Cardiac muscle cell (in vitro differentiated cells and primary cell): ENCODE results near the gene MRPL41. TPM values are rescaled to one million over a fixed set of nuclear protein-coding genes. Genes with fewer than 3 reads are reported as not detected.
A peak's percentile ranks its signal among the peaks of the same experiment; 100 is the strongest.

Experiments
- DNase-seq, 2 donors: peaks; one replicate each; pipeline versions ENCODE4 v3.0.0 to v3.0.0-alpha.2; 2010 to 2017; ENCODE audit warnings: low read depth in 1 of 2, low spot score in 1 of 2
- H3K27ac ChIP-seq: fragments of 200-600 bp; sonication (generic); 2 replicates; pipeline ENCODE4 v1.5.1; 2016
- H3K27me3 ChIP-seq: fragments of 200-600 bp; sonication (generic); 2 replicates; pipeline ENCODE4 v1.6.0; 2016; ENCODE audit warnings: control low read depth
- H3K36me3 ChIP-seq: fragments of 200-600 bp; sonication (generic); 2 replicates; pipeline ENCODE4 v1.5.1; 2016; ENCODE audit warnings: control low read depth
- H3K4me1 ChIP-seq: fragments of 200-600 bp; sonication (generic); 2 replicates; pipeline ENCODE4 v1.8.1; 2017; ENCODE audit warnings: low read depth, mild to moderate bottlenecking, mixed run types
- H3K4me3 ChIP-seq: fragments of 200-600 bp; sonication (generic); 2 replicates; pipeline ENCODE4 v1.5.1; 2016; ENCODE audit warnings: mild to moderate bottlenecking
- H3K9me3 ChIP-seq: fragments of 200-600 bp; sonication (generic); 2 replicates; pipeline ENCODE4 v1.5.1; 2017; ENCODE audit warnings: low read depth, mild to moderate bottlenecking, control low read depth
- CTCF ChIP-seq: IDR thresholded peaks from 2 replicates; pipeline ENCODE4 v1.5.1; 2012; ENCODE audit warnings: low read depth, mild to moderate bottlenecking, low read length
- polyA plus RNA-seq: library from polyadenylated mRNA; unstranded; fragments of >200 nt; fragmentation: Nextera tagmentation; extraction: Ambion mirVana; gene quantifications from 2 replicates; pipeline ENCODE4 v1.2.1, GENCODE V29; 2016
- total RNA-seq: library from RNA; depleted of rRNA; stranded (reverse); fragments of >200 nt; gene quantifications from 2 replicates; pipeline ENCODE4 v1.2.3, GENCODE V29; 2016

MRPL41 gene
- total and polyA plus RNA-seq, 2 experiments from 2014 or later: 70.2 to 111 TPM

GRCh38 chr9:137540536-137540935 is 11.1 kb upstream of the MRPL41 start:
- no peaks in the 10 kb centered on the region for H3K9me3 ChIP-seq
- no peaks in the 10 kb centered on the region for H3K4me1 ChIP-seq
- no peak overlapping the region for H3K27ac ChIP-seq
- H3K27me3 ChIP-seq: no peaks in the 10 kb centered on the region
- no peak for DNase-seq
- H3K36me3 ChIP-seq: no peaks in the 10 kb centered on the region
- no peak for TF ChIP-seq CTCF
- no peak overlapping the region for H3K4me3 ChIP-seq

- Histone ChIP-seq H3K9me3 (no peaks in the 10 kb centered on the region), H3K4me1 (no peaks in the 10 kb centered on the region), H3K27me3 (no peaks in the 10 kb centered on the region), H3K36me3 (no peaks in the 10 kb centered on the region), H3K27ac (no peak overlapping the region), H3K4me3 (no peak overlapping the region)
- no peak for DNase-seq
- TF ChIP-seq CTCF: no peak
Observed at GRCh38 chr9:137542486-137542885, 9.2 kb upstream of the MRPL41 start.

- H3K27me3 ChIP-seq: no peaks in the 10 kb centered on the region
- no peak for TF ChIP-seq CTCF
- no peaks in the 10 kb centered on the region for H3K36me3 ChIP-seq
- no peaks in the 10 kb centered on the region for H3K4me1 ChIP-seq
- H3K9me3 ChIP-seq: no peaks in the 10 kb centered on the region
- no peak overlapping the region for H3K27ac ChIP-seq
- DNase-seq: no peak
- no peak overlapping the region for H3K4me3 ChIP-seq
Observed at GRCh38 chr9:137543237-137543963, 8.3 kb upstream of the MRPL41 start.

- no peak for TF ChIP-seq CTCF
- Histone ChIP-seq H3K27me3 (no peaks in the 10 kb centered on the region), H3K9me3 (no peaks in the 10 kb centered on the region), H3K27ac (no peak overlapping the region), H3K4me3 (no peak overlapping the region), H3K4me1 (no peaks in the 10 kb centered on the region), H3K36me3 (no peaks in the 10 kb centered on the region)
- DNase-seq: peak in 1 of 2 donors; percentile 54
Observed at GRCh38 chr9:137544176-137544760, 7.4 kb upstream of the MRPL41 start.

- H3K4me3 ChIP-seq: no peak overlapping the region
- H3K4me1 ChIP-seq: peaks cover 5% of the 10 kb centered on the region
- no peaks in the 10 kb centered on the region for H3K9me3 ChIP-seq
- H3K36me3 ChIP-seq: no peaks in the 10 kb centered on the region
- TF ChIP-seq CTCF: no peak
- DNase-seq: peak in 1 of 2 donors; percentile 62
- no peaks in the 10 kb centered on the region for H3K27me3 ChIP-seq
- no peak overlapping the region for H3K27ac ChIP-seq
Observed at GRCh38 chr9:137545123-137545522, 6.6 kb upstream of the MRPL41 start.
